Measurements from ENCODE around the gene MTG2. TPM values are rescaled to one million over a fixed set of nuclear protein-coding genes. Genes with fewer than 3 reads are reported as not detected.
A peak's percentile ranks its signal among the peaks of the same experiment; 100 is the strongest.

The MTG2 gene
- total and polyA plus RNA-seq, 2 of the 8 experiments (the other 6 are each of a cell fraction or from before 2014, with no cell fraction given): 14.4 to 22.8 TPM

DNA sequence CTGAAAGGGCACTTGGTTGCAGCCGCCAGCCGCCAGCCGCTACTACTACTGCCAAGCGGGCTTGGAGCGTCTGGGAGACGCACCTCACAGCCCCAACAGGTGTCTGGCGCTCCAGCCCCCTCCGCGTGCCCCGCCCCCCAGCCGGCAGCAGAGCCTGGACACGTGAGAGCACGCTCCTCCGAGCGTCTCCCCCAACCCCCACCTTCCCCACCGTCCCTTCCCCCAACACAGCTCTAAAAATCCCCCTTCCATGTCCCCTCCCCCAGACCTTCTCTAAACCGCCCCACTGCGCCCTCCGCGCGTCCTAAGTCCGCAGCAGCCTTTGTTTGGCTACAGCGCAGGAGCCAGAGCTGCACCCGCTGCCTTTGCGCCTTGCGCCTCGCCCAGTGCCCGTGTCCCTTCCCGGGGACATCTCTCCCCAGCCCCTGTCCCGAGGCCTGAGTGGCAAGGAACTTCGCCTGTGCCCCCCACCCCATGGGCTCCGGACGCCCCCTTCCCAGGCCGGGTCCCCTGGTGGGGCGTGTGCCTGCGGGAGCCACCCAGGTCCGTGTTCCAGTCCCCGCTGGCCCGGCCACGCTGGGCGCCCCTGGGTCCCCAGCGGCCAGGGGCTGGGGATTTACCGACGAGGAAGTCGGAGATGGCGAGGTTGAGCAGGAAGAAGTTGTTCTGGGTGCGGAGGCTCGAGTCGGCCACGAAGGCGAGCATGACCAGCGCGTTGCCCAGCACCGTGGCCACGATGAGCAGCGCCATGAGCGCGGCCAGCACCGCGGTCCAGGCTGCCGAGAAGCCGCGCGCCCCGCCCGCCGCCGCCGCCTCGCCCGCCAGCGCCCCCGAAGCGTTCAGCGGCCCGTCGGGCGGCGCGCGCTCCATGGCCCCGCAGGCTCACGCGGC, 36.5 kb downstream of the MTG2 start:
- peak overlapping the region; percentile 69 to 89 for H3K4me2 ChIP-seq (ENCODE audit: insufficient read depth in 1 of 2, low read depth in 2 of 2, low read length in 2 of 2)
- 4% methylated on average over 44 of the region's 84 CpGs; no CpG with 5 or more reads in 1 of the 2 experiments for WGBS, 2 experiments (ENCODE audit: extremely low coverage in 1 of 2, insufficient coverage in 1 of 2, insufficient read length in 1 of 2, insufficient replicate concordance in 2 of 2, low coverage in 1 of 2, low lambda C conversion rate in 2 of 2, missing lambda C conversion rate in 1 of 2)
- H3K79me2 ChIP-seq (ENCODE audit: control insufficient read depth in 1 of 2, insufficient read depth in 2 of 2, low read length in 2 of 2): no peaks in the 10 kb centered on the region
- H3K23ac ChIP-seq (ENCODE audit: insufficient read length): no peak overlapping the region
- POLR2A ChIA-PET (ENCODE audit: partially characterized antibody): interaction anchor here (0.6 to 1.6 kb wide), 7 partner anchors 9 to 166 kb away, joined by 3 to 4 read pairs (median 3); no protein-coding TSS in a partner anchor
- no peak overlapping the region for H4K5ac ChIP-seq (ENCODE audit: insufficient read length, low read depth, low read length)
- no peaks in the 10 kb centered on the region for H3K36me3 ChIP-seq (ENCODE audit: control insufficient read depth in 2 of 4, insufficient read depth in 4 of 4, low read length in 3 of 4)
- DNase-seq (ENCODE audit: low read depth in 1 of 2, low spot score in 2 of 2) (peak in 1 of 2 experiments; percentile 67), FAIRE-seq (no peak)
- no peak overlapping the region for H3K18ac ChIP-seq (ENCODE audit: extremely low read depth, low read length)
- H3K79me1 ChIP-seq (ENCODE audit: low read depth, low read length): no peaks in the 10 kb centered on the region
- H3K27me3 ChIP-seq (replicated peaks in 1 of 4; ENCODE audit: control insufficient read depth in 3 of 4, extremely low read depth in 1 of 4, insufficient read depth in 3 of 4, low read length in 3 of 4): peaks cover 9 to 50% (median 41%) of the 10 kb centered on the region in 4 experiments
- no peak overlapping the region; the same call in 1 of the 2 replicates for H2AFZ ChIP-seq (ENCODE audit: low read length)
- no peak overlapping the region for H3K4ac ChIP-seq (replicated peaks; ENCODE audit: insufficient read length, low read depth, low read length)
- no peak overlapping the region for H2BK120ac ChIP-seq (replicated peaks; ENCODE audit: low read depth, low read length)
- H2BK12ac ChIP-seq (ENCODE audit: low read depth, low read length): no peak overlapping the region
- H4K20me1 ChIP-seq (replicated peaks in 1 of 2; ENCODE audit: control insufficient read depth in 1 of 2, insufficient read depth in 2 of 2, low read length in 2 of 2): peaks cover 6 to 18% of the 10 kb centered on the region in 2 experiments
- no peak overlapping the region for H4K91ac ChIP-seq (replicated peaks; ENCODE audit: insufficient read length, low read length)
- H4K8ac ChIP-seq (ENCODE audit: extremely low read depth, insufficient read depth, low read length): peak overlapping the region; percentile 85
- H3K23me2 ChIP-seq (ENCODE audit: low read depth, low read length): peaks cover 21% of the 10 kb centered on the region; the same call in 1 of the 2 replicates
- H3K4me3 ChIP-seq (ENCODE audit: extremely low read depth in 1 of 4, insufficient read depth in 2 of 4, low read depth in 3 of 4, low read length in 4 of 4): peak overlapping the region; percentile 19 to 60 (median 34)
- H3K27ac ChIP-seq (ENCODE audit: low read depth, low read length): no peak overlapping the region
- no peak overlapping the region for H2BK5ac ChIP-seq (ENCODE audit: low read depth, low read length)
- no peaks in the 10 kb centered on the region for H3K9me3 ChIP-seq (ENCODE audit: insufficient read depth in 2 of 2, low read depth in 1 of 2, low read length in 1 of 2)
- peaks cover 0 to 31% (median 16%) of the 10 kb centered on the region in 4 experiments; a peak in 6 of 7 replicates for H3K4me1 ChIP-seq (replicated peaks in 1 of 4; ENCODE audit: control insufficient read depth in 3 of 4, insufficient read depth in 4 of 4, low read length in 3 of 4)
- peak overlapping the region; percentile 95; the same call in 1 of the 2 replicates for H2BK15ac ChIP-seq (ENCODE audit: low read length)
- H3K56ac ChIP-seq (replicated peaks; ENCODE audit: insufficient read length, low read depth, low read length): no peak overlapping the region
- CTCF ChIA-PET (ENCODE audit: partially characterized antibody): interaction anchor here (0.6 to 1.0 kb wide), 2 partner anchors 149 to 265 kb away, joined by 3 read pairs; no protein-coding TSS in a partner anchor
- no peak overlapping the region for H3K14ac ChIP-seq (ENCODE audit: insufficient read length)
- H2AK5ac ChIP-seq (ENCODE audit: low read depth, low read length): no peak overlapping the region
- H3K9ac ChIP-seq (replicated peaks in 1 of 4; ENCODE audit: extremely low read depth in 1 of 4, low read depth in 3 of 4, low read length in 3 of 4): peak overlapping the region in 1 of 4 experiments; percentile 13; a peak in 1 of 7 replicates
- H2BK20ac ChIP-seq (ENCODE audit: low read length): no peak overlapping the region
- TF ChIP-seq EZH2 (IDR thresholded peaks at IDR 0.05; ENCODE audit: low read depth, low read length, severe bottlenecking): peak; percentile 67
- TF ChIP-seq HDAC2 (IDR thresholded peaks at IDR 0.05; ENCODE audit: borderline replicate concordance in 1 of 2, low read depth in 2 of 2, low read length in 2 of 2): no peak; a peak in 1 of 4 replicates
- no peak for TF ChIP-seq NANOG (IDR thresholded peaks at IDR 0.05; ENCODE audit: insufficient read depth, low read depth, low read length, poor library complexity, severe bottlenecking)
- TF ChIP-seq PHF8 (conservative IDR thresholded peaks at IDR 0.05; ENCODE audit: low read depth, low read length): 0 out of 2 replicates have a peak, but pooled peaks have one; percentile 23
- peak; percentile 73 for TF ChIP-seq KDM4A (IDR thresholded peaks at IDR 0.05; ENCODE audit: low read depth, low read length, severe bottlenecking)
- TF ChIP-seq BRCA1 (IDR thresholded peaks at IDR 0.05; ENCODE audit: low read depth, low read length): no peak
- TF ChIP-seq, protein P1, sequence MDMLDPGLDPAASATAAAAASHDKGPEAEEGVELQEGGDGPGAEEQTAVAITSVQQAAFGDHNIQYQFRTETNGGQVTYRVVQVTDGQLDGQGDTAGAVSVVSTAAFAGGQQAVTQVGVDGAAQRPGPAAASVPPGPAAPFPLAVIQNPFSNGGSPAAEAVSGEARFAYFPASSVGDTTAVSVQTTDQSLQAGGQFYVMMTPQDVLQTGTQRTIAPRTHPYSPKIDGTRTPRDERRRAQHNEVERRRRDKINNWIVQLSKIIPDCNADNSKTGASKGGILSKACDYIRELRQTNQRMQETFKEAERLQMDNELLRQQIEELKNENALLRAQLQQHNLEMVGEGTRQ (IDR thresholded peaks at IDR 0.05; ENCODE audit: low read length): no peak
- TF ChIP-seq TAF1 (IDR thresholded peaks at IDR 0.05; ENCODE audit: low read depth, low read length): 0 out of 2 replicates have a peak, but pooled peaks have one; percentile 10
- TF ChIP-seq JUND (IDR thresholded peaks at IDR 0.05; ENCODE audit: low read length): no peak
